ENCODE data around the gene SYCP1. TPM values are rescaled to one million over a fixed set of nuclear protein-coding genes. Genes with fewer than 3 reads are reported as not detected.

The SYCP1 gene
- total RNA-seq, 1 experiment from 2014 or later: not detected

- no CpG with 5 or more reads among the region's 4 CpGs for WGBS (ENCODE audit: extremely low coverage, insufficient read length, low lambda C conversion rate)
Measured at GRCh38 chr1:114833421-114833820, 21.2 kb upstream of the SYCP1 start.

More at GRCh38 chr1:114833421-114833820, 21.2 kb upstream of the SYCP1 start:
- Histone ChIP-seq H3K27me3 (ENCODE audit: insufficient read depth, low read length) (no peaks in the 10 kb centered on the region), H3K4me1 (ENCODE audit: insufficient read depth, low read length) (no peaks in the 10 kb centered on the region; the same call in 1 of the 2 replicates), H3K4me2 (ENCODE audit: insufficient read depth, insufficient read length, low read length) (no peak overlapping the region), H4K5ac (ENCODE audit: insufficient read length, low read depth, low read length) (no peak overlapping the region), H3K23me2 (ENCODE audit: insufficient read length, low read depth, low read length, poor library complexity, severe bottlenecking) (no peaks in the 10 kb centered on the region), H3K14ac (ENCODE audit: insufficient read depth, low read length) (no peak overlapping the region), H4K8ac (replicated peaks; ENCODE audit: insufficient read length, low read depth, low read length) (no peak overlapping the region), H3K23ac (ENCODE audit: insufficient read length, low read depth, low read length) (no peak overlapping the region), H2AFZ (ENCODE audit: low read length) (no peak overlapping the region), H2BK12ac (ENCODE audit: insufficient read length, low read depth, low read length) (no peak overlapping the region), H3K9me3 (ENCODE audit: control insufficient read depth, low read depth, low read length) (no peaks in the 10 kb centered on the region), H4K91ac (ENCODE audit: insufficient read length, low read depth, low read length) (no peak overlapping the region), H2BK15ac (ENCODE audit: low read depth, low read length) (no peak overlapping the region), H2BK120ac (ENCODE audit: low read depth, low read length, poor library complexity, severe bottlenecking) (no peak overlapping the region), H4K20me1 (ENCODE audit: control insufficient read depth, insufficient read depth, insufficient read length) (no peaks in the 10 kb centered on the region), H3K27ac (ENCODE audit: insufficient read length, low read depth, low read length) (no peak overlapping the region), H3K4ac (ENCODE audit: low read depth, low read length) (no peak overlapping the region), H2BK20ac (ENCODE audit: low read depth, low read length, poor library complexity, severe bottlenecking) (no peak overlapping the region), H3K56ac (ENCODE audit: insufficient read length, low read depth, low read length) (no peak overlapping the region), H3K79me1 (ENCODE audit: insufficient read depth, low read depth, low read length, poor library complexity, severe bottlenecking) (no peaks in the 10 kb centered on the region), H2BK5ac (ENCODE audit: insufficient read length, low read length) (no peak overlapping the region), H3K18ac (ENCODE audit: insufficient read length, low read depth, low read length) (no peak overlapping the region), H3K79me2 (ENCODE audit: insufficient read depth, low read length) (no peaks in the 10 kb centered on the region), H3K9ac (ENCODE audit: extremely low read depth, insufficient read length, low read length) (no peak overlapping the region), H3T11ph (ENCODE audit: low read length) (no peak overlapping the region), H2AK5ac (ENCODE audit: insufficient read length, low read length) (no peak overlapping the region)
- Mint-ChIP-seq H3K9me3 (peaks cover 0 to 4% of the 10 kb centered on the region in 2 experiments; a peak in 2 of 5 replicates), H3K27me3 (ENCODE audit: low read depth) (peaks cover 3% of the 10 kb centered on the region), H3K4me1 (peaks cover 8% of the 10 kb centered on the region in 2 experiments), H3K27ac (no peak overlapping the region), H3K36me3 (ENCODE audit: insufficient read depth in 1 of 3, low read depth in 3 of 3) (no peaks in the 10 kb centered on the region), H3K4me3 (no peak overlapping the region)
- no peak for DNase-seq
- no peak for TF ChIP-seq CTCF (conservative IDR thresholded peaks at IDR 0.05)

All from H9 (cell line).